ENCODE results near the gene GPR21.

Gene GPR21

DNA sequence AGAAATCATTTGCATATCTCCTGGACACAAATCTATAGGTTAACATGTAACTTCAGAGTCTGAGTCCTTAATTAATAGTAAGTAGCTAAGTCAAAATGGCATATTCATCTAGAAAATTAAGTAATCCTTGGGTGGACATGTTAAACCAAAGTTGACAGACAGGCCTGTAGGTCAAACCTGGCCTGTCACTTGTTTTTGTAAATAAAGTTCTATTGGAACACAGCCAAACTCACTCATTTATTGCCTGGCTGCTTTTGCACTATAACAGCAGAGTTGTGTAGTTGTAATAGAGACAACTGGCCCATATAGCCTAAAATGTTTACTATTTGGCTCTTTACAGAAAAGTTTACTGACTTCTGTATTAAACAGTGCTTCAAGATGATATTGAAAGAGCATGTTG is 24.6 kb upstream of the GPR21 start:
- TF ChIP-seq, protein P1, sequence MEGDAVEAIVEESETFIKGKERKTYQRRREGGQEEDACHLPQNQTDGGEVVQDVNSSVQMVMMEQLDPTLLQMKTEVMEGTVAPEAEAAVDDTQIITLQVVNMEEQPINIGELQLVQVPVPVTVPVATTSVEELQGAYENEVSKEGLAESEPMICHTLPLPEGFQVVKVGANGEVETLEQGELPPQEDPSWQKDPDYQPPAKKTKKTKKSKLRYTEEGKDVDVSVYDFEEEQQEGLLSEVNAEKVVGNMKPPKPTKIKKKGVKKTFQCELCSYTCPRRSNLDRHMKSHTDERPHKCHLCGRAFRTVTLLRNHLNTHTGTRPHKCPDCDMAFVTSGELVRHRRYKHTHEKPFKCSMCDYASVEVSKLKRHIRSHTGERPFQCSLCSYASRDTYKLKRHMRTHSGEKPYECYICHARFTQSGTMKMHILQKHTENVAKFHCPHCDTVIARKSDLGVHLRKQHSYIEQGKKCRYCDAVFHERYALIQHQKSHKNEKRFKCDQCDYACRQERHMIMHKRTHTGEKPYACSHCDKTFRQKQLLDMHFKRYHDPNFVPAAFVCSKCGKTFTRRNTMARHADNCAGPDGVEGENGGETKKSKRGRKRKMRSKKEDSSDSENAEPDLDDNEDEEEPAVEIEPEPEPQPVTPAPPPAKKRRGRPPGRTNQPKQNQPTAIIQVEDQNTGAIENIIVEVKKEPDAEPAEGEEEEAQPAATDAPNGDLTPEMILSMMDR (conservative IDR thresholded peaks at IDR 0.05; ENCODE audit: low read length), result no peak
- no peak for TF ChIP-seq EZH2phosphoT487 (IDR thresholded peaks at IDR 0.05; ENCODE audit: borderline replicate concordance)
- Histone ChIP-seq H3K4me2 (ENCODE audit: low read depth, low read length, poor library complexity, severe bottlenecking) (no peak overlapping the region), H3F3A (ENCODE audit: low read depth) (no peaks in the 10 kb centered on the region), H3K9ac (ENCODE audit: low read depth, low read length, poor library complexity, severe bottlenecking) (no peak overlapping the region), H3K4me3 (ENCODE audit: low read length, poor library complexity, severe bottlenecking) (no peak overlapping the region), H3K9me2 (replicated peaks; ENCODE audit: low read depth, low read length) (no peaks in the 10 kb centered on the region), H3K27me3 (ENCODE audit: insufficient read depth, low read length, poor library complexity, severe bottlenecking) (no peaks in the 10 kb centered on the region), H3K79me2 (ENCODE audit: insufficient read depth, low read length) (no peaks in the 10 kb centered on the region), H4K20me1 (ENCODE audit: insufficient read depth, low read length, poor library complexity, severe bottlenecking) (no peaks in the 10 kb centered on the region), H3K4me1 (ENCODE audit: insufficient read depth, low read length, poor library complexity, severe bottlenecking) (no peaks in the 10 kb centered on the region), H2AFZ (ENCODE audit: low read length) (no peak overlapping the region), H3K36me3 (ENCODE audit: insufficient read depth, low read length) (peaks cover 44% of the 10 kb centered on the region), H3K9me3 (ENCODE audit: insufficient read depth, low read depth, low read length) (no peaks in the 10 kb centered on the region)

DNA sequence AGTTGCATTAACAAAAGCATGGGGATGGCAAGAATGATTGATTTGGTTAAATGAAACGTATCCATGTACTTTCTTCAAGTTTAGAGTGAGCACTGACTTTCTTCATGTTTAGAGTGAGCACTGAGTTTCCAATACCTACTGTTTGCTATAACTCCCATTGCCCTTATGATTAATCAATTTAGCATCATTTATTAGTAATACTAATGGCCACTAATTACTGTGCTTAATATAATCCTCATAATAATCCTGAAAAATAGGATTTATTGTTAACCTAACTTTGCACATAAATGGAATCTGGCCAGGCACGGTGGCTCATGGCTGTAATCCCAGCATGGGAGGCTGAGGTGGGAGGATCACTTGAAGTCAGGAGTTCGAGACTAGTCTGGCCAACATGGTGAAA is 22.1 kb upstream of the GPR21 start:
- no peaks in the 10 kb centered on the region for H3K79me2 ChIP-seq (ENCODE audit: insufficient read depth, low read length)
- no peaks in the 10 kb centered on the region for H4K20me1 ChIP-seq (ENCODE audit: insufficient read depth, low read length, poor library complexity, severe bottlenecking)
- H3K36me3 ChIP-seq (ENCODE audit: insufficient read depth, low read length), result peaks cover 54% of the 10 kb centered on the region
- no peaks in the 10 kb centered on the region for H3K27me3 ChIP-seq (ENCODE audit: insufficient read depth, low read length, poor library complexity, severe bottlenecking)
- no peak overlapping the region for H3K4me3 ChIP-seq (ENCODE audit: low read length, poor library complexity, severe bottlenecking)
- no peaks in the 10 kb centered on the region for H3K9me2 ChIP-seq (replicated peaks; ENCODE audit: low read depth, low read length)
- H2AFZ ChIP-seq (ENCODE audit: low read length), result no peak overlapping the region
- no peak overlapping the region for H3K4me2 ChIP-seq (ENCODE audit: low read depth, low read length, poor library complexity, severe bottlenecking)
- no peaks in the 10 kb centered on the region for H3K9me3 ChIP-seq (ENCODE audit: insufficient read depth, low read depth, low read length)
- TF ChIP-seq EZH2phosphoT487 (IDR thresholded peaks at IDR 0.05; ENCODE audit: borderline replicate concordance), result no peak
- TF ChIP-seq, protein P1 (conservative IDR thresholded peaks at IDR 0.05; ENCODE audit: low read length), result no peak
- no peak overlapping the region for H3K9ac ChIP-seq (ENCODE audit: low read depth, low read length, poor library complexity, severe bottlenecking)
- H3K4me1 ChIP-seq (ENCODE audit: insufficient read depth, low read length, poor library complexity, severe bottlenecking), result no peaks in the 10 kb centered on the region
- H3F3A ChIP-seq (ENCODE audit: low read depth), result no peaks in the 10 kb centered on the region

DNA sequence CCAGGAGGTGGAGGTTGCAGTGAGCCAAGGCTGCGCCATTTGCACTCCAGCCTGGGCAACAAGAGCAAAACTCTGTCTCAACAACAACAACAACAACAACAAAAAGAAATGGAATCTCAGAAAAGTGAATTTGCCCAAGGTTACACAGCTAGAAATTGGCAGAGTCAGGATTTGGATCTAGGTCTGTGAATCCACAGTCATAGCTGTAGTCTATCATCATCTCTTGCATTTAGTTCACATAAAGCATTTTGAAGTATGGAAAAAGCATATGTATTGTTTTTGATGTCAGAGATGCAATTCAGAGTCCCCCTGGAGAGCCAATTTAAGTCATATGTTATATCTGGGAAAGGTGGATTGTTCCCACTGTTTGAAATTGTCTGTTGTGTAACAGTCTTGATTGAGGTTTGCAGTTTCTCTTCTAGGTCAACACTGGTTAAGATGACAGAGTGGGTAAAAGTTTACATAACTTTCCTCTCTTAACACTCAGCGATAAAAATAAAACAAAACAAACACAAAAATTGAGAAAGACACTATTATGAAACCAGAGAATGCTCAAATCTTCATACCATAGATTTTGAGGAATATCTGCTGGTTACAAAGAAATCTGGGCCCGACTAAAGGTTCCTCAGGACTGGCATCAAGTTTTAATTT is 21.5 kb upstream of the GPR21 start:
- Histone ChIP-seq H3F3A (ENCODE audit: low read depth) (no peaks in the 10 kb centered on the region), H3K79me2 (ENCODE audit: insufficient read depth, low read length) (no peaks in the 10 kb centered on the region), H3K36me3 (ENCODE audit: insufficient read depth, low read length) (peaks cover 60% of the 10 kb centered on the region), H3K9me2 (replicated peaks; ENCODE audit: low read depth, low read length) (no peaks in the 10 kb centered on the region), H3K4me3 (ENCODE audit: low read length, poor library complexity, severe bottlenecking) (no peak overlapping the region), H2AFZ (ENCODE audit: low read length) (no peak overlapping the region), H3K4me2 (ENCODE audit: low read depth, low read length, poor library complexity, severe bottlenecking) (no peak overlapping the region), H3K9me3 (ENCODE audit: insufficient read depth, low read depth, low read length) (no peaks in the 10 kb centered on the region), H3K4me1 (ENCODE audit: insufficient read depth, low read length, poor library complexity, severe bottlenecking) (no peaks in the 10 kb centered on the region), H3K27me3 (ENCODE audit: insufficient read depth, low read length, poor library complexity, severe bottlenecking) (no peaks in the 10 kb centered on the region), H4K20me1 (ENCODE audit: insufficient read depth, low read length, poor library complexity, severe bottlenecking) (no peaks in the 10 kb centered on the region), H3K9ac (ENCODE audit: low read depth, low read length, poor library complexity, severe bottlenecking) (no peak overlapping the region)
- TF ChIP-seq, protein P1 (conservative IDR thresholded peaks at IDR 0.05; ENCODE audit: low read length), result no peak
- TF ChIP-seq EZH2phosphoT487 (IDR thresholded peaks at IDR 0.05; ENCODE audit: borderline replicate concordance), result no peak

Measured in Loucy (cell line).